DND-41 (cell line): ENCODE measurements around the gene GAB1.

ENCODE experiments used
- CTCF ChIP-seq: IDR thresholded peaks from 2 replicates; pipeline ENCODE4 v1.5.1; 2012; ENCODE audit warnings: borderline replicate concordance, low read length, moderate library complexity, mild to moderate bottlenecking; ENCODE audit not compliant: poor library complexity, severe bottlenecking; ENCODE audit errors: extremely low read depth
- EZH2 ChIP-seq: IDR thresholded peaks from 3 replicates; pipeline ENCODE4 v1.6.1; 2012; ENCODE audit warnings: borderline replicate concordance, low read depth, mild to moderate bottlenecking, moderate library complexity, low read length, inconsistent platforms; ENCODE audit not compliant: severe bottlenecking

GRCh38 chr4:143360838-143361625 is 24.4 kb downstream of the GAB1 start:
- TF ChIP-seq CTCF = no peak
- no peak for TF ChIP-seq EZH2
